Activated T-cell treated with anti-CD3 and anti-CD28 coated beads, Interleukin-2, amount 50 U/mL, for 72 hours (primary cell): ENCODE results near the gene CRYGN. TPM values are rescaled to one million over a fixed set of nuclear protein-coding genes. Genes with fewer than 3 reads are reported as not detected.

Experiments used
- ATAC-seq, 2 donors: fragments of 150-1000 bp; cut with Tn5 transposase; replicated peaks in 1 of 2; 2 replicates each; pipeline ENCODE4 v1.10.0; 2021; ENCODE audit warnings: moderate library complexity in 2 of 2, mild to moderate bottlenecking in 1 of 2
- DNase-seq, 2 donors: peaks; one replicate each; pipeline ENCODE4 v3.0.0; 2021 to 2022; ENCODE audit warnings: mixed read lengths in 1 of 2
- H3K27ac Mint-ChIP-seq: one replicate; pipeline ENCODE4 v1.8.0; 2022; ENCODE audit warnings: mild to moderate bottlenecking, moderate library complexity, mixed read lengths
- H3K27me3 Mint-ChIP-seq: one replicate; pipeline ENCODE4 v1.8.0; 2022; ENCODE audit warnings: low read depth, mixed read lengths
- H3K36me3 Mint-ChIP-seq, 2 donors: one replicate each; pipeline ENCODE4 v1.8.0; 2022; ENCODE audit warnings: mixed read lengths in 2 of 2, mild to moderate bottlenecking in 1 of 2; ENCODE audit not compliant: insufficient read depth in 2 of 2
- H3K4me1 Mint-ChIP-seq: one replicate; pipeline ENCODE4 v1.8.0; 2022; ENCODE audit warnings: low read depth, mixed read lengths
- H3K4me3 Mint-ChIP-seq, 2 donors: one replicate each; pipeline ENCODE4 v1.8.0; 2022; ENCODE audit warnings: mild to moderate bottlenecking in 2 of 2, mixed read lengths in 2 of 2, moderate library complexity in 2 of 2
- H3K9me3 Mint-ChIP-seq, 2 donors: one replicate each; pipeline ENCODE4 v1.8.0; 2022; ENCODE audit warnings: mixed read lengths in 2 of 2
- total RNA-seq, 2 donors: library from RNA; stranded (reverse); gene quantifications; one replicate each; pipeline ENCODE4 v1.2.3, GENCODE V29; 2022

The CRYGN gene
- total RNA-seq, 2 donors from 2014 or later = 0.35 to 0.53 TPM

- peak overlapping the region; percentile 75 for H3K27ac Mint-ChIP-seq
- peak overlapping the region; percentile 81 to 82 for H3K4me3 Mint-ChIP-seq
- peaks cover 40% of the 10 kb centered on the region for H3K4me1 Mint-ChIP-seq
- peaks cover 39% of the 10 kb centered on the region for H3K27me3 Mint-ChIP-seq
- DNase-seq (peak; percentile 25 to 31), ATAC-seq (peak; percentile 67 to 69)
- peaks cover 0 to 3% of the 10 kb centered on the region in 2 donors for H3K36me3 Mint-ChIP-seq
- no peaks in the 10 kb centered on the region for H3K9me3 Mint-ChIP-seq
Observed at GRCh38 chr7:151408839-151409666, 30.9 kb downstream of the CRYGN start.

DNA sequence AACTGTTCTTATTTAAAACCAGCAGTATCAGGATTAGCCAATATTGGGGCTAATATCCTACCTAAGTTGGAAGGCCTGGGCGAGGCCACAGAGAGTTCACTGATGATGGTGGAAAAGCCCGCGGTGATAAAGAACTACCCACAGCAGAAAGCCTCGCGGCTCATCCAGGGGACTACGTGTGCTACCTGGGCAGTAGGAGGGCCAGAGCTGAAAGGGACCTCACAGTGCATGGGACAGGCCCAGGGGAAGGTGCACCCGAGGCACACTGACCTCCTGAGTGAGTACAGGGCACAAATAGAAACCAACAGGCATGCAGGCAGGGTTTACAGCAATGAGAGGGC, 31.5 kb downstream of the CRYGN start:
- H3K27me3 Mint-ChIP-seq = peaks cover 39% of the 10 kb centered on the region
- H3K27ac Mint-ChIP-seq = no peak overlapping the region
- DNase-seq = no peak
- H3K4me3 Mint-ChIP-seq = peak overlapping the region; percentile 81 to 82
- peaks cover 39% of the 10 kb centered on the region for H3K4me1 Mint-ChIP-seq
- no peaks in the 10 kb centered on the region for H3K9me3 Mint-ChIP-seq
- peaks cover 0 to 3% of the 10 kb centered on the region in 2 donors for H3K36me3 Mint-ChIP-seq
- ATAC-seq = no peak

GRCh38 chr7:151406886-151407583, 32.9 kb downstream of the CRYGN start:
- H3K36me3 Mint-ChIP-seq = peaks cover 0 to 3% of the 10 kb centered on the region in 2 donors
- H3K27ac Mint-ChIP-seq = no peak overlapping the region
- peaks cover 25% of the 10 kb centered on the region for H3K27me3 Mint-ChIP-seq

GRCh38 chr7:151406051-151406875, 33.7 kb downstream of the CRYGN start:
- Mint-ChIP-seq H3K36me3 (peaks cover 0 to 3% of the 10 kb centered on the region in 2 donors), H3K27me3 (peaks cover 18% of the 10 kb centered on the region), H3K27ac (no peak overlapping the region), H3K4me3 (no peak overlapping the region), H3K9me3 (no peaks in the 10 kb centered on the region), H3K4me1 (peaks cover 20% of the 10 kb centered on the region)
- DNase-seq (no peak), ATAC-seq (no peak)

More at GRCh38 chr7:151406886-151407583, 32.9 kb downstream of the CRYGN start:
- H3K9me3 Mint-ChIP-seq = no peaks in the 10 kb centered on the region
- no peak overlapping the region for H3K4me3 Mint-ChIP-seq
- peaks cover 25% of the 10 kb centered on the region for H3K4me1 Mint-ChIP-seq
- ATAC-seq = no peak
- no peak for DNase-seq

GRCh38 chr7:151405588-151405987, 34.4 kb downstream of the CRYGN start:
- no peak for DNase-seq
- Mint-ChIP-seq H3K27me3 (peaks cover 11% of the 10 kb centered on the region), H3K4me3 (no peak overlapping the region), H3K27ac (no peak overlapping the region), H3K4me1 (peaks cover 14% of the 10 kb centered on the region), H3K9me3 (no peaks in the 10 kb centered on the region), H3K36me3 (peaks cover 0 to 3% of the 10 kb centered on the region in 2 donors)
- ATAC-seq = no peak

- H3K36me3 Mint-ChIP-seq = peaks cover 0 to 3% of the 10 kb centered on the region in 2 donors
- no peak overlapping the region for H3K4me3 Mint-ChIP-seq
- no peak overlapping the region for H3K27ac Mint-ChIP-seq
- DNase-seq = no peak
- H3K4me1 Mint-ChIP-seq = peaks cover 13% of the 10 kb centered on the region
- ATAC-seq = no peak
- H3K9me3 Mint-ChIP-seq = no peaks in the 10 kb centered on the region
- peaks cover 9% of the 10 kb centered on the region for H3K27me3 Mint-ChIP-seq
Observed at GRCh38 chr7:151405056-151405455, 34.9 kb downstream of the CRYGN start.

GRCh38 chr7:151404216-151405011, 35.5 kb downstream of the CRYGN start:
- Mint-ChIP-seq H3K36me3 (peaks cover 0 to 3% of the 10 kb centered on the region in 2 donors), H3K27me3 (peaks cover 9% of the 10 kb centered on the region), H3K9me3 (no peaks in the 10 kb centered on the region), H3K27ac (no peak overlapping the region), H3K4me3 (no peak overlapping the region), H3K4me1 (peaks cover 13% of the 10 kb centered on the region)
- ATAC-seq (peak in 1 of 2 donors; percentile 34), DNase-seq (no peak)

- Mint-ChIP-seq H3K27me3 (peaks cover 5% of the 10 kb centered on the region), H3K4me1 (peaks cover 10% of the 10 kb centered on the region), H3K36me3 (peaks cover 0 to under 1% of the 10 kb centered on the region in 2 donors), H3K4me3 (no peak overlapping the region), H3K27ac (no peak overlapping the region), H3K9me3 (no peaks in the 10 kb centered on the region)
- ATAC-seq = no peak
- DNase-seq = no peak
Observed at GRCh38 chr7:151403764-151404163, 36.2 kb downstream of the CRYGN start.

DNA sequence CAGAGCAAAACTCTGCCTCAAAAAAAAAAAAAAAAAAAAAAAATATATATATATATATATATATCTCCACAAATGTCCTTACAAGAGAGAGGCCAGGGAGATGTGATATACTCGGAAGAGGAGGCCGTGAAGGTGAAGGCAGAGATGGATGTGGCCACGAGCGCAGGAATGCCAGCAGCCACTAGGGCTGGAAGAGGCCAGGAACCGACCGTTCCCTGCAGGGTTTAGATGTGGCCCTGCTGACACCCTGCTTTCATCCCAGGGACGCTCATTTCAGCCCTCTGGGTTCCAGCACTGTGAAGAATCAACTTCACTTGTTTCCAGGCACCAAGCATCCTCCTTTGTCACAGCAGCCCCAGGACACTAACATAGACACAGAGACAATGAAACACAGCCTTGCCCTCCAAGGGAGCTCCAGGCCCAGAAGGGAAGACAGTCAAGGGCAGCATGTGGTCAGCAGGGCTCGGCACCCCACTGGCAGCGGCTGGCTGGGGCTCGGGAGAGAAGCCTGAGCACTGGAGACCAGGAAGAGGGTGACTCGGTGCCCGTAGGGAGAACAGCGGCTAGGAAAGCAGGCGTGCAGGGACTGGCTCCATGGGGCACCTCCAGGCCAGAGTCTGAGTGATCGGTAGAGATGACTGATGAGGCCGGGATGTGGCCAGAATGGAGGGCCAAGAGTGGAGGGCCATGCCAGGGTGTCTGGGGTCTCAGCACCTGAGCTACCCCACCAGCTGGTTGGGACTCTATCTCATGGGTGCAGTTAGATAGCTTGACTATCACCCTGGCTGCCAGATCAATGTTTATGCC, 37.7 kb downstream of the CRYGN start:
- H3K36me3 Mint-ChIP-seq = peaks cover 0 to 2% of the 10 kb centered on the region in 2 donors
- H3K4me1 Mint-ChIP-seq = peaks cover 5% of the 10 kb centered on the region
- no peak overlapping the region for H3K27ac Mint-ChIP-seq
- no peak for ATAC-seq
- H3K9me3 Mint-ChIP-seq = peaks cover 4% of the 10 kb centered on the region in 2 donors
- H3K4me3 Mint-ChIP-seq = no peak overlapping the region
- no peak for DNase-seq
- H3K27me3 Mint-ChIP-seq = no peaks in the 10 kb centered on the region

DNA sequence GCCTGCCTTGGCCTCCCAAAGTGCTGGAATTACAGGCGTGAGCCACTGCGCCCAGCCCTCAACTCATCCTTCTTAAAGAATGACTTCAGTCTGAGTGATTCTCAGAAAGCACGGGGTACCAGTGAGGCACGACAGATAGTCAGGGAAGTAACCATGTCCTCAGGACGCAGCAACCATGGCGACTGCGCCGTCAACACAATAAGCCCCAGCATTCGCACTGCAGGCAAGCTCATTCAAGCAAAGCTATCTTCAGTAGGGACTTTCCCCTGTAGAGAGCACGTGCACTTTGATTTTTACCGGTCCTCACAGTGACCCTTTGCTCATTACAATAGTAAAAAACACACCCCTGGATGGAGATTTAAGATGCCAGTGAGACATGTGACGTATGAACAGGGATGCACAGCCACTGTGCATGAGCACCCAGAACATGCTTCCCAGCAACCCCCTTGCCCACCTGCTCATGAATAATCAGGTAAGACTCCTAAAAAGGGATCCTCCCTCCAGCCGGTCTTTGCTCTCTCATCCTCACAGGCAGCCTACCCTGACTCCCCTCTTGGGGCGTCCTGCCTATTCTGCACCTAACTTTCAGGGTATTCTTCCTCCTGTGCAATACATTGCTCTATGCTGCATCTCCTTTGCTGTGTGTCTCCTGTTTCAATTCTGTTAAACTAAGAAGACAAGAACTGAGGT, 39.2 kb downstream of the CRYGN start:
- no peak for ATAC-seq
- Mint-ChIP-seq H3K9me3 (peaks cover 4% of the 10 kb centered on the region in 2 donors), H3K4me1 (peaks cover 5% of the 10 kb centered on the region), H3K4me3 (no peak overlapping the region), H3K27ac (no peak overlapping the region), H3K36me3 (peaks cover 0 to 2% of the 10 kb centered on the region in 2 donors), H3K27me3 (no peaks in the 10 kb centered on the region)
- no peak for DNase-seq

- H3K27me3 Mint-ChIP-seq = no peaks in the 10 kb centered on the region
- peaks cover 5% of the 10 kb centered on the region for H3K4me1 Mint-ChIP-seq
- no peak overlapping the region for H3K27ac Mint-ChIP-seq
- ATAC-seq (no peak), DNase-seq (no peak)
- no peak overlapping the region for H3K4me3 Mint-ChIP-seq
- peaks cover 0 to 2% of the 10 kb centered on the region in 2 donors for H3K36me3 Mint-ChIP-seq
- peaks cover 4% of the 10 kb centered on the region in 2 donors for H3K9me3 Mint-ChIP-seq
Observed at GRCh38 chr7:151399906-151400305, 40.0 kb downstream of the CRYGN start.
